CD4-positive, CD25-positive, alpha-beta regulatory T cell (primary cell): Measurements from ENCODE around the gene FKBP8. TPM values are rescaled to one million over a fixed set of nuclear protein-coding genes. Genes with fewer than 3 reads are reported as not detected.
"Not testable (repeated sequence)": the region's sequence is repeated elsewhere in the genome, so short reads cannot be mapped to it uniquely, and the experiment has no call there.

Experiments used
- ATAC-seq, 2 donors: fragments of 150-1000 bp; cut with Tn5 transposase; one replicate each; pipeline ENCODE4 v1.10.0; 2021; ENCODE audit warnings: low read depth in 2 of 2, moderate number of reproducible peaks in 2 of 2, moderate library complexity in 1 of 2
- DNase-seq, 3 donors: peaks; one replicate each; pipeline versions ENCODE4 v3.0.0 to v3.0.0-alpha.2; 2012 to 2022; ENCODE audit warnings: mixed read lengths in 1 of 3
- H3K27ac ChIP-seq: one replicate; pipeline ENCODE4 v1.7.0; 2013; ENCODE audit warnings: mild to moderate bottlenecking, low read length; ENCODE audit not compliant: insufficient read depth, poor library complexity, severe bottlenecking
- H3K27me3 ChIP-seq: one replicate; pipeline ENCODE4 v1.7.0; 2013; ENCODE audit warnings: low read length; ENCODE audit not compliant: control insufficient read depth, insufficient read depth
- H3K36me3 ChIP-seq: one replicate; pipeline ENCODE4 v1.7.0; 2013; ENCODE audit warnings: mild to moderate bottlenecking, low read length, moderate library complexity; ENCODE audit not compliant: control insufficient read depth, insufficient read depth
- H3K4me1 ChIP-seq: 2 replicates; pipeline ENCODE4 v1.7.0; 2013; ENCODE audit warnings: mild to moderate bottlenecking, low read length; ENCODE audit not compliant: insufficient read depth, control insufficient read depth, poor library complexity, severe bottlenecking
- H3K4me3 ChIP-seq: one replicate; pipeline ENCODE4 v1.7.0; 2013; ENCODE audit warnings: low read depth, mild to moderate bottlenecking, low read length, moderate library complexity
- H3K9me3 ChIP-seq, 2 experiments: 1 replicate in 1 of 2; 2 replicates in 1 of 2; pipeline ENCODE4 v1.7.0; 2013; ENCODE audit warnings: low read length in 2 of 2, mild to moderate bottlenecking in 1 of 2, moderate library complexity in 1 of 2; ENCODE audit not compliant: control insufficient read depth in 2 of 2
- H3K27ac Mint-ChIP-seq, 3 donors: one replicate each; pipeline ENCODE4 v1.8.0; 2020 to 2022; ENCODE audit warnings: mild to moderate bottlenecking in 3 of 3, mixed read lengths in 3 of 3, moderate library complexity in 2 of 3
- H3K27me3 Mint-ChIP-seq: one replicate; pipeline ENCODE4 v1.8.0; 2022; ENCODE audit warnings: mild to moderate bottlenecking, mixed read lengths
- H3K36me3 Mint-ChIP-seq: one replicate; pipeline ENCODE4 v1.8.0; 2020; ENCODE audit warnings: mixed read lengths
- H3K4me1 Mint-ChIP-seq, 4 donors: one replicate each; pipeline ENCODE4 v1.8.0; 2020 to 2022; ENCODE audit warnings: mixed read lengths in 4 of 4, mild to moderate bottlenecking in 1 of 4
- H3K4me3 Mint-ChIP-seq, 4 donors: one replicate each; pipeline ENCODE4 v1.8.0; 2020 to 2022; ENCODE audit warnings: mild to moderate bottlenecking in 4 of 4, mixed read lengths in 4 of 4, moderate library complexity in 3 of 4
- H3K9me3 Mint-ChIP-seq, 7 donors: one replicate each; pipeline ENCODE4 v1.8.0; 2020 to 2022; ENCODE audit warnings: mixed read lengths in 7 of 7, mild to moderate bottlenecking in 3 of 7, moderate library complexity in 2 of 7
- polyA plus RNA-seq, 4 donors: library from polyadenylated mRNA; unstranded; fragments of 300-500 nt; fragmentation: Illumina TruSeq; gene quantifications; one replicate each; pipeline ENCODE4 v1.2.3, GENCODE V29; 2021
- total RNA-seq: library from RNA; stranded (reverse); gene quantifications from one replicate; pipeline ENCODE4 v1.2.3, GENCODE V29; 2022

Gene FKBP8
- total and polyA plus RNA-seq, 5 donors from 2014 or later, result 106 to 186 (median 117) TPM

GRCh38 chr19:18557411-18558201, 14.2 kb upstream of the FKBP8 start, which contains the start of gene KXD1:
KXD1 (plus strand) TSS chr19:18557870; CDS start chr19:18562057, 4,187 bp downstream.
- peak within 1 kb of the TSS; percentile 95 to 98 (median 98) for H3K27ac Mint-ChIP-seq
- peak within 1 kb of the TSS; percentile 89 for H3K4me3 ChIP-seq
- peaks cover 0 to 2% (median 0%) of the 10 kb centered on the region in 7 donors for H3K9me3 Mint-ChIP-seq

DNA sequence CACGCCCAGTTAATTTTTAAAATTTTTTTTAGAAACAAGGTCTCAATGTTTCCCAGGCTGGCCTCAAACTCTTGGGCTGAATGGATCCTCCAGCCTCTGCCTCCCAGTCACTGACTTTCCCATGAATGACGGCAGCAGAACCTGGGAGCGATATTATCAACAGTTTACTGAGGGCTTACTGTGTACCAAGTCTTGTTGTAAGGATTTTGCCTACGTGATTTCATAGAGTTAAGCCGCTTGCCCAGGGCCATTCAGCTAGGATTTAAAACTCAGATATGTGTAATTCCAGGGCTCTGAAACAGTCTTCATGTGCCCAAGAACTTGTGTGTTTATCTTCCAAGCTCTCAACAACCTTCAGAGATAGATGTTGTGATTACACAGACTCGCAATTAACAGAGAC, 8.3 kb upstream of the FKBP8 start:
- Mint-ChIP-seq H3K9me3 (no peaks in the 10 kb centered on the region), H3K36me3 (no peaks in the 10 kb centered on the region), H3K4me1 (peaks cover 0 to 6% (median 0%) of the 10 kb centered on the region in 4 donors), H3K4me3 (no peak overlapping the region), H3K27ac (no peak overlapping the region), H3K27me3 (no peaks in the 10 kb centered on the region)
- Histone ChIP-seq H3K27me3 (no peaks in the 10 kb centered on the region), H3K4me1 (no peaks in the 10 kb centered on the region), H3K27ac (no peak overlapping the region), H3K36me3 (no peaks in the 10 kb centered on the region), H3K9me3 (no peaks in the 10 kb centered on the region), H3K4me3 (no peak overlapping the region)
- DNase-seq (no peak), ATAC-seq (no peak)

More at GRCh38 chr19:18557411-18558201, 14.2 kb upstream of the FKBP8 start, which contains the start of gene KXD1:
- Histone ChIP-seq H3K9me3 (no peaks in the 10 kb centered on the region), H3K27ac (peak within 1 kb of the TSS; percentile 93), H3K4me1 (peaks cover 18% of the 10 kb centered on the region), H3K27me3 (no peaks in the 10 kb centered on the region), H3K36me3 (peaks cover 7% of the 10 kb centered on the region)
- DNase-seq, result peak; percentile 97 to 100 (median 99)
- H3K36me3 Mint-ChIP-seq, result peaks cover 4% of the 10 kb centered on the region
- peak; percentile 99 to 100 for ATAC-seq
- H3K4me1 Mint-ChIP-seq, result peaks cover 8 to 30% (median 19%) of the 10 kb centered on the region in 4 donors
- H3K27me3 Mint-ChIP-seq, result peaks cover 12% of the 10 kb centered on the region
- H3K4me3 Mint-ChIP-seq, result peak within 1 kb of the TSS; percentile 92 to 96 (median 94)

DNA sequence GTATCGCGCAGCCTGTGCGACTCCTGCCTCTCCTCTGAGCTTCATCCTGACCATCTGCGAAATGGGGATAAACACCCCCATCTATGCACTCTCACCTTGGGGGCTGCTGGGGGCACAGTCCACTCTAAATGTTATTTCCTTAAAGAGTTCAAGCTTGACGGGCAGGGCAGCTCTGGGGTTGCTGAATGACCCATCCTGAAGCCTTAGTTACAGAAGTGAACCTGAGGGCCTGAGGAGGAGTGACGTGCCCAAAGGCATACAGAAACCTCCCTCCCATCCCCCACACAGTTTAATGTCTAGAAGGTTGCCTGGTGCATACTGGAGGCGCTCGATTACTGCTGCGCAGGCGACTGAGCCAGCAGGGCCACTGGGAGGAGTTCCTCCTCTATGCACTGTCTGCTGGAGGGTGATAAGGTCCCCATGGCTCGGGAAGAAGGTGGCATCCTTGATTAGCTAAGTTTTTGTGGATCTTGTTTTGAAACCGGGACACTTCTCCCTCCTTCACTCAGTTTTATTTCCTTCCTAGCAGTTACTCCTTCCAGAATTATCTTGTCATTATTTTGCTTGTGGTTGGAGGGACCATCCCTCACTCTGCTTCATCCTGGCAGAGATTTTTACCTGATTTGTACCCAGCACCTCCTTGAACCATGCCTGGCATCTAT, 572 bp upstream of the FKBP8 start:
- Mint-ChIP-seq H3K9me3 (no peaks in the 10 kb centered on the region), H3K27ac (peak overlapping the region; percentile 94 to 99 (median 97)), H3K36me3 (peaks cover 3% of the 10 kb centered on the region), H3K4me3 (peak overlapping the region; percentile 91 to 99 (median 96)), H3K27me3 (peaks cover 4% of the 10 kb centered on the region), H3K4me1 (peaks cover 0 to 34% (median 17%) of the 10 kb centered on the region in 4 donors)
- Histone ChIP-seq H3K4me1 (peaks cover 18% of the 10 kb centered on the region), H3K27me3 (no peaks in the 10 kb centered on the region), H3K4me3 (peak overlapping the region; percentile 81), H3K27ac (peak overlapping the region; percentile 80), H3K9me3 (no peaks in the 10 kb centered on the region), H3K36me3 (peaks cover 16% of the 10 kb centered on the region)
- DNase-seq (peak; percentile 62 to 95 (median 80)), ATAC-seq (peak; percentile 75 to 81)

- Mint-ChIP-seq H3K4me3 (peak overlapping the region; percentile 91 to 95 (median 91)), H3K36me3 (peaks cover 3% of the 10 kb centered on the region), H3K27ac (peak overlapping the region; percentile 88 to 95 (median 90)), H3K27me3 (peaks cover 4% of the 10 kb centered on the region), H3K9me3 (no peaks in the 10 kb centered on the region), H3K4me1 (peaks cover 0 to 34% (median 15%) of the 10 kb centered on the region in 4 donors)
- DNase-seq (no peak), ATAC-seq (no peak)
- Histone ChIP-seq H3K9me3 (no peaks in the 10 kb centered on the region), H3K27me3 (no peaks in the 10 kb centered on the region), H3K4me1 (peaks cover 18% of the 10 kb centered on the region), H3K36me3 (peaks cover 26% of the 10 kb centered on the region), H3K4me3 (peak overlapping the region; percentile 68), H3K27ac (peak overlapping the region; percentile 80)
Measured at GRCh38 chr19:18541992-18542940, 1.1 kb downstream of the FKBP8 start.

- Histone ChIP-seq H3K4me1 (peaks cover 18% of the 10 kb centered on the region), H3K9me3 (no peaks in the 10 kb centered on the region), H3K4me3 (peak overlapping the region; percentile 68), H3K27me3 (no peaks in the 10 kb centered on the region), H3K27ac (peak overlapping the region; percentile 80), H3K36me3 (peaks cover 34% of the 10 kb centered on the region)
- Mint-ChIP-seq H3K27ac (peak overlapping the region in 2 of 3 donors; percentile 51 to 85), H3K4me3 (peak overlapping the region; percentile 74 to 95 (median 88)), H3K27me3 (peaks cover 4% of the 10 kb centered on the region), H3K9me3 (no peaks in the 10 kb centered on the region), H3K36me3 (peaks cover 7% of the 10 kb centered on the region), H3K4me1 (peaks cover 0 to 38% (median 19%) of the 10 kb centered on the region in 4 donors)
- ATAC-seq (no peak), DNase-seq (no peak)
Measured at GRCh38 chr19:18541258-18541991, 1.9 kb downstream of the FKBP8 start.

DNA sequence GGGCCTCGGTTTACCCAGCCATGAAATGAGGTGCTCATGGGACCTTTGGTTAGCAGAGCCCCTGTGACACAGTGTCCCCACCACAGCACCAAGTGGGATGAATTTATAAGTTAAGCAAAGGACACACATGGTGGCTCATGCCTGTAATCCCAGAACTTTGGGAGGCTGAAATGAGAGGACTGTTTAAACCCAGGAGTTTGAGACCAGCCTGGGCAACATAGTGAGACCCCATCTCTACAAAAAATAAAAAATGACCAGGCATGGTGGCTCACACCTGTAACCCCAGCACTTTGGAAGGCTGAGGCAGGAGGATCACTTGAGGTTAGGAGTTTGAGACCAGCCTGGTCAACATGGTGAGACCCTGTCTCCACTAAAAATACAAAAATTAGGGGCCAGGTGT, 3.2 kb downstream of the FKBP8 start:
- not testable (repeated sequence) for DNase-seq, H3K27me3 ChIP-seq, H3K9me3 Mint-ChIP-seq, H3K4me3 ChIP-seq, ATAC-seq, H3K27me3 Mint-ChIP-seq, H3K36me3 Mint-ChIP-seq, H3K9me3 ChIP-seq, H3K27ac Mint-ChIP-seq
- H3K4me1 Mint-ChIP-seq, result peaks cover 0 to 38% (median 19%) of the 10 kb centered on the region in 4 donors
- peaks cover 18% of the 10 kb centered on the region for H3K4me1 ChIP-seq
- H3K27ac ChIP-seq, result peak overlapping the region; percentile 5
- H3K36me3 ChIP-seq, result peaks cover 42% of the 10 kb centered on the region
- peak overlapping the region in 2 of 4 donors; percentile 35 to 86 for H3K4me3 Mint-ChIP-seq
